Measurements from ENCODE around the gene UBAC2. TPM values are rescaled to one million over a fixed set of nuclear protein-coding genes. Genes with fewer than 3 reads are reported as not detected.

Gene UBAC2
- total and polyA plus RNA-seq, 7 donors: 31.8 to 73.9 (median 47.6) TPM

DNA sequence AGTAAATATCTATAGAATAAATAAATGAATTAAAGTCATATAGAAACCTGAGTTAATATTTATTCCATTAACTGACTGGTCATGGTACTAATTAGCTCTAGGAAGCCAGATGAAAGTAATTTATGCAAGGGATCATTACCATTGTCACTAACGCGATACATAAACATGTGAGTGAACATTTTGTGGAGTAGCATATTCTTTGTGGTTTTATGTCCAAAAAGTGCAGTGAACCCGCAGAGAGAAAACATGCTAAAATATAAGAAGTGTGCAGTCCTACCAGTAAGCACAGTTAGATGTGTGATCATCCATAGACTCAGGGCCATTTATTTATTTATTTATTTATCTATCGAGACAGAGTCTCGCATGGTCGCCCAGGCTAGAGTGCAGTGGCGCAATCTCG, 104.9 kb downstream of the UBAC2 start:
- Histone ChIP-seq H3K4me1 (peaks cover 0 to 59% (median 38%) of the 10 kb centered on the region in 4 donors), H3K36me3 (no peaks in the 10 kb centered on the region), H3K27me3 (no peaks in the 10 kb centered on the region), H3K4me3 (peak overlapping the region; percentile 26 to 50 (median 44)), H3K9me3 (no peaks in the 10 kb centered on the region), H3K27ac (peak overlapping the region; percentile 64 to 83 (median 76))
- TF ChIP-seq, protein P1, sequence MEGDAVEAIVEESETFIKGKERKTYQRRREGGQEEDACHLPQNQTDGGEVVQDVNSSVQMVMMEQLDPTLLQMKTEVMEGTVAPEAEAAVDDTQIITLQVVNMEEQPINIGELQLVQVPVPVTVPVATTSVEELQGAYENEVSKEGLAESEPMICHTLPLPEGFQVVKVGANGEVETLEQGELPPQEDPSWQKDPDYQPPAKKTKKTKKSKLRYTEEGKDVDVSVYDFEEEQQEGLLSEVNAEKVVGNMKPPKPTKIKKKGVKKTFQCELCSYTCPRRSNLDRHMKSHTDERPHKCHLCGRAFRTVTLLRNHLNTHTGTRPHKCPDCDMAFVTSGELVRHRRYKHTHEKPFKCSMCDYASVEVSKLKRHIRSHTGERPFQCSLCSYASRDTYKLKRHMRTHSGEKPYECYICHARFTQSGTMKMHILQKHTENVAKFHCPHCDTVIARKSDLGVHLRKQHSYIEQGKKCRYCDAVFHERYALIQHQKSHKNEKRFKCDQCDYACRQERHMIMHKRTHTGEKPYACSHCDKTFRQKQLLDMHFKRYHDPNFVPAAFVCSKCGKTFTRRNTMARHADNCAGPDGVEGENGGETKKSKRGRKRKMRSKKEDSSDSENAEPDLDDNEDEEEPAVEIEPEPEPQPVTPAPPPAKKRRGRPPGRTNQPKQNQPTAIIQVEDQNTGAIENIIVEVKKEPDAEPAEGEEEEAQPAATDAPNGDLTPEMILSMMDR (IDR thresholded peaks at IDR 0.05): no peak
- TF ChIP-seq EP300 (IDR thresholded peaks at IDR 0.05): no peak
- no peak for TF ChIP-seq POLR2A (IDR thresholded peaks at IDR 0.05)
- TF ChIP-seq POLR2AphosphoS5 (IDR thresholded peaks at IDR 0.05): no peak
- no peak for DNase-seq
- 82 to 85% methylated on average over 8 of the region's 8 CpGs for WGBS, 2 donors
- intact Hi-C loops (cut with DNase I): loop anchor here (5.0 kb wide), 2 partner anchors 103 to 197 kb away; partner anchors contain the start of genes TM9SF2 and UBAC2

DNA sequence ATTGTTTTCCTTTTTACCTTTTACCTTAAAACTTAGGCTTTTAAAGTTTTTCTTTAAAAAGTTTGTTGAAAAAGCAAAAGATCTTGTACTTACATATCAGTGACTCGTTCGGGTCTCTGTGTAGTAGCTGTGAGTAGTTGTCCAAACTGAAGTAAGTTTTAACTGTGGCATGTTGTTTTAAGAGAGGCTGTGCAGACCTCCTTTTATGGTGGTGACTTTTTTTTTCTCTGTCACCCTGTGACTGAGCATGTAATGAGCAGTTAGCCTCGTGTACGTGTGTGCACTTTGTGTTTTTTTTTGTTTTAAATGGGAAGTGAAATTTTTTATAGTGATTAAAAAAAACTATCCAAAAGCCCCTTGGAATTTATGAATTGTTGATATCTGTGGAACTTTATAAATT, 106.6 kb downstream of the UBAC2 start, which contains the start of gene GPR183:
Gene GPR183 (minus strand): TSS at position 153 of the 400 bp plus-strand sequence. CDS start 11,254 bp downstream, outside the sequence.
- peak within 1 kb of the TSS; percentile 26 to 50 (median 44) for H3K4me3 ChIP-seq
- no peaks in the 10 kb centered on the region for H3K9me3 ChIP-seq
- no peaks in the 10 kb centered on the region for H3K27me3 ChIP-seq
- no peak for DNase-seq
- WGBS, 2 donors: 34 to 77% methylated on average over 4 of the region's 4 CpGs
- intact Hi-C loops (cut with DNase I): loop anchor here (5.0 kb wide), 2 partner anchors 105 to 195 kb away; partner anchors contain the start of genes TM9SF2 and UBAC2
- peaks cover 0 to 63% (median 42%) of the 10 kb centered on the region in 4 donors for H3K4me1 ChIP-seq
- no peaks in the 10 kb centered on the region for H3K36me3 ChIP-seq
- TF ChIP-seq EP300 (IDR thresholded peaks at IDR 0.05) (peak in 2 of 4 donors; percentile 31 to 35), POLR2AphosphoS5 (IDR thresholded peaks at IDR 0.05) (peak; percentile 74 to 94 (median 85)), POLR2A (IDR thresholded peaks at IDR 0.05) (peak; percentile 38 to 60)
- TF ChIP-seq, protein P1 (IDR thresholded peaks at IDR 0.05): no peak
- peak within 1 kb of the TSS; percentile 64 to 83 (median 76) for H3K27ac ChIP-seq

DNA sequence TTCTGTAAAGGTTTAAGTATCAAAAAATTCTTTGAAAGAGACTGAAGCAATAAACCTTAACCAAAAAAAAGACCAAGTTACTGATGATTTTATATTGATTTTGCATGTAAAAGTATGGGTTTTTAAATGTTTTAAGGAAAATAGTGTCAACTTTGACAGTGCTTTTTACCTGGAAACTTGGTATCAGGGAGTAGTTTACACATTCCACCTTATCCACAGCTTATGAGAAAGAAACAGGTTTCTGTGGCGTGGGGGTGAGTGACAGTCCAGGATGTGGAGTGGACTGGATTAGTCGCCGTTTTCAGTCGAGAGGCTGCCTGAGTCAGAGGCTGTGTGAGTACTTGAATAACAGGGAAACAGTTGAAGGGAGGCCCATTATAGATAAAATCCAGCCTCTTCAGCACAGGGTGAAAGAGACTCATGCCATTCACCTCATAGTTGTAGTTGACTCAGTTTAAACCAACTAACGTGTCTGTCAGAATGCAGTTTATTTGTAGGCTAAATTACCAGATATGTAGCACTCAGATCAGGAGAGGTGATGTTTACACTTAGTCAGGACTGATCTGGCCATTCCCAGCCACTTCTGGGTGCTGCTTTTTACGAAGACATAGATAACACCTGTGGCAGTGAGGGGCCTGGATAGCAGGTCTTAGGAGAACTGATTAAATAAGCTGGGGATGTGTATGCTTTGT, 107.1 kb downstream of the UBAC2 start:
- TF ChIP-seq EP300 (IDR thresholded peaks at IDR 0.05): no peak
- TF ChIP-seq, protein P1 (IDR thresholded peaks at IDR 0.05): no peak
- TF ChIP-seq POLR2A (IDR thresholded peaks at IDR 0.05): no peak
- TF ChIP-seq POLR2AphosphoS5 (IDR thresholded peaks at IDR 0.05): no peak
- Histone ChIP-seq H3K4me1 (peaks cover 0 to 63% (median 41%) of the 10 kb centered on the region in 4 donors), H3K4me3 (peak overlapping the region in 2 of 4 donors; percentile 48 to 50), H3K27me3 (no peaks in the 10 kb centered on the region), H3K36me3 (no peaks in the 10 kb centered on the region), H3K9me3 (no peaks in the 10 kb centered on the region), H3K27ac (peak overlapping the region; percentile 64 to 83 (median 76))
- DNase-seq: no peak
- 52 to 78% methylated on average over 6 of the region's 6 CpGs for WGBS, 2 donors
- intact Hi-C loops (cut with DNase I): loop anchor here (5.0 kb wide), 2 partner anchors 105 to 195 kb away; partner anchors contain the start of genes TM9SF2 and UBAC2

DNA sequence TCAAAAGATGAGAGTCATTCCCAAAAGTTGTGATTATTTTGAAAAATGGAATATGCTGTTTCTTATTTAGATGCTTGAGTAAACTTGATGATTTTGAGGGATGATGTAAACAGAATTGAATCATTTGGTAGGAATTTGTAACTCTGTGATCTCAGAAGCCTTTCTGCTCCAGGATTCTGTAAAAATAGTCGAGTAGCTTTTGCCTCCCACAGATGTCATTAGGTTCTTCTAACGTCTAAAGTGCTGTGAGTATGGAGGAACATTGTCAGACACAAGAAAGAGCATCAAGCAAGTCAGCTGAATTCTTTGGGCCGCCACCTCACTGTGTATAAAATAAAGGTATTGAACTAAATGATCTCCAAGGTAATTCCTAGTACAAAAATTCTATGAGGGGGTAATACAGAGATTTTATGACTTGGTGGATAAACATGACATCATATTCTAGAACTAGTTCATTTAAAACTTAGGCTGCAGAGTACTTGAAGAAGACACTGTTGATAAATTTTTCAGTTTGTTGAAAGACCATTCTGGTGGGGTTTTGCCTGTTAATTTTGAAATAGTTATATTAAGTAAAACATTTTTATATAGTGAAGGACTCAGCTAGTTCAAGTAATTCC, 107.9 kb downstream of the UBAC2 start:
- WGBS, 2 donors: 78 to 90% methylated on average over 3 of the region's 3 CpGs
- Histone ChIP-seq H3K9me3 (no peaks in the 10 kb centered on the region), H3K36me3 (no peaks in the 10 kb centered on the region), H3K4me3 (no peak overlapping the region), H3K27me3 (no peaks in the 10 kb centered on the region), H3K4me1 (peaks cover 0 to 60% (median 37%) of the 10 kb centered on the region in 4 donors), H3K27ac (peak overlapping the region; percentile 64 to 83 (median 76))
- intact Hi-C loops (cut with DNase I): loop anchor here (5.0 kb wide), 2 partner anchors 106 to 194 kb away; partner anchors contain the start of genes TM9SF2 and UBAC2
- no peak for DNase-seq
- TF ChIP-seq, protein P1 (IDR thresholded peaks at IDR 0.05): no peak
- TF ChIP-seq POLR2AphosphoS5 (IDR thresholded peaks at IDR 0.05) (peak in 1 of 4 donors; percentile 24), EP300 (IDR thresholded peaks at IDR 0.05) (no peak)

All from sigmoid colon (tissue), 7 donors.